SK-N-SH (cell line): ENCODE results near the gene EVC. TPM values are rescaled to one million over a fixed set of nuclear protein-coding genes. Genes with fewer than 3 reads are reported as not detected.

Experiments used
- CTCF ChIA-PET: fragments of 300-600, 350-600 bp; formaldehyde crosslinking; extraction: SDS; loops from one replicate; lab custom pipeline; 2021; lab: Yijun Ruan, JAX
- POLR2A ChIA-PET: fragments of 350-600 bp; sonication (Branson Sonifier 250); formaldehyde crosslinking; extraction: SDS; loops from one replicate; lab custom pipeline; 2020; ENCODE audit warnings: antibody characterized with exemption, inconsistent platforms; lab: Yijun Ruan, JAX
- DNase-seq: peaks from one replicate; pipeline ENCODE4 v3.0.0; 2012
- H2AFZ ChIP-seq: fragments of 200-600 bp; sonication (generic); 2 replicates; pipeline ENCODE4 v1.8.1; 2016; ENCODE audit warnings: antibody characterized with exemption, mild to moderate bottlenecking, low read depth
- H3F3A ChIP-seq: fragments of 200-600 bp; sonication (generic); replicated peaks from 2 replicates; pipeline ENCODE3; 2016; ENCODE audit warnings: antibody characterized with exemption, mild to moderate bottlenecking; ENCODE audit not compliant: insufficient read depth
- H3K27ac ChIP-seq, 2 experiments: fragments of 200-500 bp in 1 of 2; fragments of 200-600 bp in 1 of 2; sonication (Bioruptor generic) in 1 of 2; sonication (generic), shearing (Covaris generic) in 1 of 2; 2 replicates each; pipeline versions ENCODE4 v1.5.1 to v1.6.1; 2014 to 2016; ENCODE audit warnings: low read depth in 2 of 2, inconsistent platforms in 1 of 2, low read length in 1 of 2, mild to moderate bottlenecking in 1 of 2, mixed read lengths in 1 of 2
- H3K27me3 ChIP-seq: fragments of 200-600 bp; sonication (generic), shearing (Covaris generic); 2 replicates; pipeline ENCODE4 v1.6.1; 2016; ENCODE audit warnings: mixed run types; ENCODE audit not compliant: insufficient read depth
- H3K36me3 ChIP-seq, 2 experiments: fragments of 200-500 bp in 1 of 2; fragments of 200-600 bp in 1 of 2; sonication (Bioruptor generic) in 1 of 2; sonication (generic) in 1 of 2; replicated peaks in 1 of 2; 2 replicates each; pipeline versions ENCODE3 to v1.5.1; 2014 to 2016; ENCODE audit warnings: low read length in 1 of 2, mild to moderate bottlenecking in 1 of 2; ENCODE audit not compliant: insufficient read depth in 2 of 2, control insufficient read depth in 1 of 2
- H3K4me1 ChIP-seq, 2 experiments: fragments of 200-500 bp in 1 of 2; fragments of 200-600 bp in 1 of 2; sonication (Bioruptor generic) in 1 of 2; sonication (generic), shearing (Covaris generic) in 1 of 2; 2 replicates each; pipeline versions ENCODE4 v1.5.1 to v1.6.1; 2014 to 2016; ENCODE audit warnings: low read depth in 1 of 2, low read length in 1 of 2, mixed run types in 1 of 2; ENCODE audit not compliant: insufficient read depth in 2 of 2, control insufficient read depth in 1 of 2
- H3K4me2 ChIP-seq: fragments of 200-600 bp; sonication (generic), shearing (Covaris generic); 2 replicates; pipeline ENCODE4 v1.6.1; 2017; ENCODE audit warnings: mixed run types
- H3K4me3 ChIP-seq, 2 experiments: fragments of 200-500 bp in 1 of 2; fragments of 200-600 bp in 1 of 2; sonication (Bioruptor generic) in 1 of 2; sonication (generic), shearing (Covaris generic) in 1 of 2; 2 replicates each; pipeline versions ENCODE4 v1.5.1 to v1.8.1; 2014 to 2016; ENCODE audit warnings: low read depth in 2 of 2, inconsistent platforms in 1 of 2, low read length in 1 of 2, mild to moderate bottlenecking in 1 of 2, mixed read lengths in 1 of 2, moderate library complexity in 1 of 2
- H3K79me2 ChIP-seq: fragments of 200-600 bp; sonication (generic); 2 replicates; pipeline ENCODE4 v1.8.1; 2017; ENCODE audit warnings: mild to moderate bottlenecking; ENCODE audit not compliant: insufficient read depth
- H3K9ac ChIP-seq: fragments of 200-600 bp; sonication (generic); 2 replicates; pipeline ENCODE4 v1.6.1; 2017; ENCODE audit warnings: mixed run types
- H3K9me2 ChIP-seq: fragments of 200-600 bp; sonication (generic); 2 replicates; pipeline ENCODE4 v1.6.1; 2017; ENCODE audit warnings: mixed run types
- H3K9me3 ChIP-seq: fragments of 200-600 bp; sonication (generic); 2 replicates; pipeline ENCODE4 v1.6.1; 2017; ENCODE audit warnings: mixed run types, mild to moderate bottlenecking, moderate library complexity
- H4K20me1 ChIP-seq: fragments of 200-600 bp; sonication (generic); 2 replicates; pipeline ENCODE4 v1.6.1; 2017; ENCODE audit warnings: mild to moderate bottlenecking, mixed run types; ENCODE audit not compliant: insufficient read depth
- CHD2 ChIP-seq: fragments of 150-350 bp; IDR thresholded peaks from 2 replicates; pipeline ENCODE4 v1.6.1; 2018; ENCODE audit warnings: low read length; ENCODE audit not compliant: partially characterized antibody
- EZH2phosphoT487 ChIP-seq: fragments of 200-600 bp; sonication (generic); IDR thresholded peaks from 2 replicates; pipeline ENCODE4 v1.6.1; 2017; ENCODE audit warnings: low read depth, mixed run types, mild to moderate bottlenecking, antibody characterized with exemption, moderate library complexity, borderline replicate concordance
- FOXJ3 ChIP-seq: sonication (generic); formaldehyde crosslinking; IDR thresholded peaks from 2 replicates; pipeline ENCODE4 v1.5.1; 2020; ENCODE audit warnings: mild to moderate bottlenecking, missing genetic modification reagents
- GABPA ChIP-seq: IDR thresholded peaks from 2 replicates; pipeline ENCODE4 v1.4.0; 2012; ENCODE audit warnings: low read depth, mild to moderate bottlenecking
- MAX ChIP-seq: IDR thresholded peaks from 2 replicates; pipeline ENCODE4 v1.4.0; 2012; ENCODE audit warnings: low read depth
- MXI1 ChIP-seq: IDR thresholded peaks from 2 replicates; pipeline ENCODE4 v1.6.1; 2012; ENCODE audit warnings: mild to moderate bottlenecking, low read depth, low read length, improper control_type of control experiment
- NRF1 ChIP-seq: IDR thresholded peaks from 2 replicates; pipeline ENCODE4 v1.6.1; 2012; ENCODE audit warnings: low read depth, mild to moderate bottlenecking, low read length
- SMC3 ChIP-seq: IDR thresholded peaks from 2 replicates; pipeline ENCODE4 v1.6.1; 2012; ENCODE audit warnings: low read depth, low read length, improper control_type of control experiment
- TAF1 ChIP-seq: IDR thresholded peaks from 2 replicates; pipeline ENCODE4 v1.6.1; 2012; ENCODE audit warnings: low read depth, mild to moderate bottlenecking, low read length, moderate library complexity, borderline replicate concordance
- TCF12 ChIP-seq: IDR thresholded peaks from 2 replicates; pipeline ENCODE4 v1.4.0; 2012
- WGBS: methylation state at CpG from one replicate; pipeline ENCODE4 v1.1.6; 2017; ENCODE audit warnings: low lambda C conversion rate; 5-methylcytosine and 5-hydroxymethylcytosine counted together
- polyA plus RNA-seq, 3 experiments: library from polyadenylated mRNA; depleted of rRNA; stranded (reverse); fragments of >200 nt; gene quantifications; 2 replicates each; pipeline ENCODE4 v1.2.3, GENCODE V29; 2012
- TF ChIP-seq, protein P1 (sequence below): fragments of 150-350 bp; IDR thresholded peaks from 2 replicates; pipeline ENCODE4 v1.6.1; 2017; ENCODE audit warnings: antibody characterized with exemption, low read length, low read depth, borderline replicate concordance

The EVC gene
- polyA plus RNA-seq, 1 of the 3 experiments (the other 2 are of a cell fraction): 3.8 TPM

- Histone ChIP-seq H3K27ac (no peak overlapping the region), H3K9ac (no peak overlapping the region), H3K36me3 (no peaks in the 10 kb centered on the region), H3K27me3 (no peaks in the 10 kb centered on the region), H3K79me2 (no peaks in the 10 kb centered on the region), H3K4me1 (no peaks in the 10 kb centered on the region; a peak in 1 of 4 replicates), H3K4me3 (no peak overlapping the region), H3F3A (no peaks in the 10 kb centered on the region), H3K9me3 (no peaks in the 10 kb centered on the region), H2AFZ (no peak overlapping the region), H3K4me2 (no peak overlapping the region), H3K9me2 (no peaks in the 10 kb centered on the region), H4K20me1 (no peaks in the 10 kb centered on the region)
- TF ChIP-seq NRF1: no peak
- TF ChIP-seq, protein P1, sequence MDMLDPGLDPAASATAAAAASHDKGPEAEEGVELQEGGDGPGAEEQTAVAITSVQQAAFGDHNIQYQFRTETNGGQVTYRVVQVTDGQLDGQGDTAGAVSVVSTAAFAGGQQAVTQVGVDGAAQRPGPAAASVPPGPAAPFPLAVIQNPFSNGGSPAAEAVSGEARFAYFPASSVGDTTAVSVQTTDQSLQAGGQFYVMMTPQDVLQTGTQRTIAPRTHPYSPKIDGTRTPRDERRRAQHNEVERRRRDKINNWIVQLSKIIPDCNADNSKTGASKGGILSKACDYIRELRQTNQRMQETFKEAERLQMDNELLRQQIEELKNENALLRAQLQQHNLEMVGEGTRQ: no peak
- no peak for TF ChIP-seq EZH2phosphoT487
- no peak for TF ChIP-seq MXI1
- no peak for TF ChIP-seq MAX
- no peak for TF ChIP-seq GABPA
- TF ChIP-seq SMC3: no peak
- TF ChIP-seq TAF1: no peak
- CTCF ChIA-PET: interaction anchor here (1.0 kb wide), 1 partner anchor 407 kb away, joined by 3 read pairs; no protein-coding TSS in a partner anchor
- WGBS: 70% methylated on average over 18 of the region's 18 CpGs
- POLR2A ChIA-PET: interaction anchor here (1.1 kb wide), 1 partner anchor 8 kb away, joined by 3 read pairs; no protein-coding TSS in a partner anchor
- no peak for DNase-seq
Measured at GRCh38 chr4:5843573-5844530, 132.9 kb downstream of the EVC start.

- CTCF ChIA-PET: no interaction called here
- no peak overlapping the region for H3K27ac ChIP-seq
- no peak overlapping the region for H3K4me3 ChIP-seq
- H3K9ac ChIP-seq: no peak overlapping the region
- H3K9me3 ChIP-seq: no peaks in the 10 kb centered on the region
- H3K79me2 ChIP-seq: no peaks in the 10 kb centered on the region
- no peak overlapping the region for H2AFZ ChIP-seq
- H4K20me1 ChIP-seq: no peaks in the 10 kb centered on the region
- POLR2A ChIA-PET: no interaction called here
- 55% methylated on average over 8 of the region's 13 CpGs for whole genome bisulfite sequencing
- no peaks in the 10 kb centered on the region for H3K36me3 ChIP-seq
- no peaks in the 10 kb centered on the region for H3K27me3 ChIP-seq
- no peaks in the 10 kb centered on the region; a peak in 1 of 4 replicates for H3K4me1 ChIP-seq
- no peak overlapping the region for H3K4me2 ChIP-seq
- DNase-seq: no peak
- TF ChIP-seq NRF1 (no peak), TCF12 (no peak), FOXJ3 (CRISPR knock-in tag) (no peak), CHD2 (no peak)
- no peaks in the 10 kb centered on the region for H3K9me2 ChIP-seq
- no peaks in the 10 kb centered on the region for H3F3A ChIP-seq
Measured at GRCh38 chr4:5845035-5845905, 134.3 kb downstream of the EVC start.
